Keratinocyte (primary cell): ENCODE results near the gene UQCR10. TPM values are rescaled to one million over a fixed set of nuclear protein-coding genes. Genes with fewer than 3 reads are reported as not detected.

Experiments
- DNase-seq: peaks from one replicate; pipeline ENCODE4 v3.0.0-alpha.2; 2011; ENCODE audit warnings: low read depth, missing footprints, low spot score
- FAIRE-seq: peaks from 2 replicates; lab custom pipeline; 2011; peaks lifted over from hg19 to GRCh38; lab: Jason Lieb, UNC
- H2AFZ ChIP-seq: 2 replicates; pipeline ENCODE4 v1.6.0; 2012; ENCODE audit warnings: low read length, control low read depth, inconsistent platforms; ENCODE audit not compliant: control insufficient read depth
- H3K27ac ChIP-seq: 2 replicates; pipeline ENCODE4 v1.5.1; 2011; ENCODE audit warnings: low read length; ENCODE audit not compliant: control insufficient read depth, insufficient read depth
- H3K27me3 ChIP-seq: 3 replicates; pipeline ENCODE4 v1.6.0; 2011; ENCODE audit warnings: low read length; ENCODE audit not compliant: control insufficient read depth, insufficient read depth; ENCODE audit errors: extremely low read depth
- H3K36me3 ChIP-seq, 2 experiments: 2 replicates in 1 of 2; 3 replicates in 1 of 2; pipeline ENCODE4 v1.5.1; 2011; ENCODE audit warnings: low read length in 2 of 2, mild to moderate bottlenecking in 1 of 2; ENCODE audit not compliant: control insufficient read depth in 2 of 2, insufficient read depth in 2 of 2; ENCODE audit errors: extremely low read depth in 1 of 2
- H3K4me1 ChIP-seq: 3 replicates; pipeline ENCODE4 v1.5.1; 2011; ENCODE audit warnings: low read length; ENCODE audit not compliant: control insufficient read depth, insufficient read depth; ENCODE audit errors: extremely low read depth
- H3K4me2 ChIP-seq: 3 replicates; pipeline ENCODE4 v1.6.0; 2011; ENCODE audit warnings: low read depth, low read length; ENCODE audit not compliant: control insufficient read depth, insufficient read depth; ENCODE audit errors: extremely low read depth
- H3K4me3 ChIP-seq, 3 experiments: fragments of 200-600 bp in 1 of 3; sonication (generic) in 1 of 3; 2 replicates in 2 of 3; 3 replicates in 1 of 3; pipeline ENCODE4 v1.5.1; 2011 to 2016; ENCODE audit warnings: low read length in 3 of 3, mild to moderate bottlenecking in 3 of 3, control low read depth in 2 of 3, inconsistent platforms in 1 of 3, low read depth in 1 of 3, mixed read lengths in 1 of 3, mixed run types in 1 of 3, moderate library complexity in 1 of 3; ENCODE audit not compliant: control insufficient read depth in 2 of 3, insufficient read depth in 2 of 3; ENCODE audit errors: extremely low read depth in 1 of 3
- H3K79me2 ChIP-seq: 2 replicates; pipeline ENCODE4 v1.6.0; 2012; ENCODE audit warnings: low read length; ENCODE audit not compliant: control insufficient read depth, insufficient read depth
- H3K9ac ChIP-seq: 3 replicates; pipeline ENCODE4 v1.6.0; 2011; ENCODE audit warnings: low read length; ENCODE audit not compliant: control insufficient read depth, insufficient read depth; ENCODE audit errors: extremely low read depth
- H3K9me1 ChIP-seq: 3 replicates; pipeline ENCODE4 v1.6.0; 2011; ENCODE audit warnings: low read length; ENCODE audit not compliant: control insufficient read depth, insufficient read depth; ENCODE audit errors: extremely low read depth
- H3K9me3 ChIP-seq: 2 replicates; pipeline ENCODE4 v1.5.1; 2012; ENCODE audit warnings: low read depth, low read length; ENCODE audit not compliant: control insufficient read depth
- H4K20me1 ChIP-seq: 3 replicates; pipeline ENCODE4 v1.6.0; 2011; ENCODE audit warnings: low read length; ENCODE audit not compliant: control insufficient read depth, insufficient read depth; ENCODE audit errors: extremely low read depth
- CTCF ChIP-seq, 3 experiments: IDR thresholded peaks in 1 of 3; conservative IDR thresholded peaks in 1 of 3; optimal IDR thresholded peaks in 1 of 3; 2 replicates in 2 of 3; 3 replicates in 1 of 3; pipeline versions ENCODE3 to v1.5.1; 2011; ENCODE audit warnings: low read length in 3 of 3, mild to moderate bottlenecking in 3 of 3, moderate library complexity in 2 of 3, control low read depth in 1 of 3, inconsistent platforms in 1 of 3; ENCODE audit not compliant: insufficient read depth in 2 of 3; ENCODE audit errors: extremely low read depth in 1 of 3
- EZH2 ChIP-seq: IDR thresholded peaks from one replicate; pipeline ENCODE4 v1.6.1; 2012; ENCODE audit warnings: inconsistent platforms, mild to moderate bottlenecking, low read length, moderate library complexity
- dilution Hi-C: fragments of 300-500 bp; cut with MboI; formaldehyde crosslinking; loops from one replicate; pipeline ENCODE4 v1.7.0; 2020; ENCODE audit warnings: low sequenced_read_pairs; ENCODE audit not compliant: extremely low pct_ligation_motif_present
- polyA plus RNA-seq, 5 experiments: library from polyadenylated mRNA; depleted of rRNA in 3 of 5; stranded (reverse) in 3 of 5; stranded (forward) in 1 of 5; unstranded in 1 of 5; fragments of >200 nt; gene quantifications; 1 replicate in 1 of 5; 2 replicates in 3 of 5; 3 replicates in 1 of 5; pipeline versions ENCODE4 v1.2.1 to v1.2.3, GENCODE V29; 2011 to 2012; ENCODE audit warnings: missing spikeins in 2 of 5, low read depth in 1 of 5, low replicate concordance in 1 of 5

Gene UQCR10
- polyA plus RNA-seq, 1 donor (not counting 4 experiments of a cell fraction or from before 2014, with no cell fraction given) = 161 TPM

- Histone ChIP-seq H3K9me3 (no peaks in the 10 kb centered on the region), H3K9ac (no peak overlapping the region), H3K4me3 (no peak overlapping the region), H3K27ac (no peak overlapping the region), H3K79me2 (no peaks in the 10 kb centered on the region), H3K27me3 (no peaks in the 10 kb centered on the region), H3K9me1 (no peaks in the 10 kb centered on the region), H3K4me2 (no peak overlapping the region), H4K20me1 (no peaks in the 10 kb centered on the region), H3K36me3 (no peaks in the 10 kb centered on the region), H3K4me1 (no peaks in the 10 kb centered on the region), H2AFZ (no peak overlapping the region)
- no peak for FAIRE-seq
- no peak for DNase-seq
- TF ChIP-seq CTCF (optimal IDR thresholded peaks at IDR 0.05 in 1 of 3, IDR thresholded peaks at IDR 0.05 in 1 of 3, conservative IDR thresholded peaks at IDR 0.05 in 1 of 3; ENCODE audit: extremely low read depth in 1 of 3, insufficient read depth in 2 of 3, low read length in 3 of 3) (no peak), EZH2 (no peak)
- dilution Hi-C loops = no loop called here
Measured at GRCh38 chr22:29757096-29757495, 10.1 kb upstream of the UQCR10 start.

- dilution Hi-C loops = no loop called here
- no peak overlapping the region for H2AFZ ChIP-seq
- no peaks in the 10 kb centered on the region for H3K9me3 ChIP-seq
- H3K4me2 ChIP-seq = no peak overlapping the region
- no peaks in the 10 kb centered on the region for H3K4me1 ChIP-seq
- no peaks in the 10 kb centered on the region for H4K20me1 ChIP-seq
- no peaks in the 10 kb centered on the region for H3K27me3 ChIP-seq
- no peak overlapping the region for H3K4me3 ChIP-seq
- FAIRE-seq = no peak
- H3K9ac ChIP-seq = no peak overlapping the region
- no peaks in the 10 kb centered on the region for H3K36me3 ChIP-seq
- TF ChIP-seq EZH2 (no peak), CTCF (optimal IDR thresholded peaks at IDR 0.05 in 1 of 3, IDR thresholded peaks at IDR 0.05 in 1 of 3, conservative IDR thresholded peaks at IDR 0.05 in 1 of 3; ENCODE audit: extremely low read depth in 1 of 3, insufficient read depth in 2 of 3, low read length in 3 of 3) (no peak)
- H3K27ac ChIP-seq = no peak overlapping the region
- no peaks in the 10 kb centered on the region for H3K79me2 ChIP-seq
- no peaks in the 10 kb centered on the region for H3K9me1 ChIP-seq
- DNase-seq = no peak
Measured at GRCh38 chr22:29758068-29758622, 9.0 kb upstream of the UQCR10 start.
